ENCODE data around the gene RANBP1.

Gene RANBP1

GRCh38 chr22:20175597-20175900 lies 59.6 kb downstream of the RANBP1 start:
- peak in 1 of 2 donors; percentile 5 for DNase-seq

DNA sequence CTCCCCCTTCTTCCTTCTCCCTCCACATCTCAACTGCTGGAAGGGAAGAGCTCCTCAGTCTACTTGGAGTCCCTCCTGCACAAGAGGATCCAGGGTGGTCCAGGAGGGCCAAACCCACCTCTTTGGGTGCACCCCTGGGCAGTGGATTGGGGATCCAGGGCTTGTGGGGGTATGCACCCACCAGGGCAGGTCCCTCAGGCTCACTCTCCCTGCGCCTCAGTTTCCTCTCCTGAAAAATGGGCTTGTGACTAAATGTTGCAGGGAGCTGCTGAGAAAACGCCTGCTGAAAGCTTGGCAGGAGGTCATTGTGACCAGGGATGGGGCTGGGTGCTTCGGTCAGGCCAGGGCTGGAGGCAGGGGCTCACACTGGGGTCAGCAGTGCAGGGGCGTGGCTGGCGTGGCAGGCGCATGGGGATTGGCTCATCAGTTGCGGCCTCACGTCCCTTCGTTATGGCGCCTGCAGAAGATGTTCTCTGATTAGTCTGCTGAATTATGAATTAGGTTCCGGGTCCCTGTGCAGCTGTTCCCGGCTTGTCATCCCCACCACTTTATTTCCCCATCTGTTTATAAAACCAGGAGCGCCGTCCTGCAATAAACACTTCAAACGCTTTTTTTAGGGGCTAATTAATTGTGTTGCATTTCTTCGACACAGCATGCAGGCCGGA lies 60.6 kb downstream of the RANBP1 start:
- no peak for DNase-seq

Measured in CD4-positive, alpha-beta T cell treated with Interleukin-4 for 1 hour (primary cell).